ENCODE data around the gene PGS1. TPM values are rescaled to one million over a fixed set of nuclear protein-coding genes. Genes with fewer than 3 reads are reported as not detected.

The PGS1 gene
- total RNA-seq, 1 experiment from 2014 or later, result 25.7 TPM

- Mint-ChIP-seq H3K9me3 (ENCODE audit: unreplicated experiment) (no peaks in the 10 kb centered on the region), H3K36me3 (ENCODE audit: insufficient read depth, unreplicated experiment) (peaks cover 6% of the 10 kb centered on the region), H3K4me3 (ENCODE audit: unreplicated experiment) (no peak overlapping the region), H3K4me1 (ENCODE audit: insufficient read depth, unreplicated experiment) (peaks cover 45% of the 10 kb centered on the region), H3K27ac (ENCODE audit: low read depth, unreplicated experiment) (no peak overlapping the region), H3K27me3 (ENCODE audit: insufficient read depth, unreplicated experiment) (no peaks in the 10 kb centered on the region)
- ChIA-PET CTCF (no interaction called here), POLR2A (interaction anchor here (0.6 kb wide), 1 partner anchor 15 kb away, joined by 3 read pairs; no protein-coding TSS in a partner anchor)
- intact Hi-C loops (cut with micrococcal nuclease), result no loop called here
- no peak for TF ChIP-seq CTCF (IDR thresholded peaks at IDR 0.05; ENCODE audit: unreplicated experiment)
- no TSS peak for BruUV-seq (replicated peaks)
- DNase-seq (ENCODE audit: unreplicated experiment), result no peak
Measured at GRCh38 chr17:78332991-78333390, 45.5 kb upstream of the PGS1 start.

- BruUV-seq (replicated peaks), result no TSS peak
- Mint-ChIP-seq H3K36me3 (ENCODE audit: insufficient read depth, unreplicated experiment) (peaks cover 6% of the 10 kb centered on the region), H3K9me3 (ENCODE audit: unreplicated experiment) (no peaks in the 10 kb centered on the region), H3K4me1 (ENCODE audit: insufficient read depth, unreplicated experiment) (peaks cover 38% of the 10 kb centered on the region), H3K27me3 (ENCODE audit: insufficient read depth, unreplicated experiment) (no peaks in the 10 kb centered on the region), H3K4me3 (ENCODE audit: unreplicated experiment) (no peak overlapping the region), H3K27ac (ENCODE audit: low read depth, unreplicated experiment) (no peak overlapping the region)
- CTCF ChIA-PET, result interaction anchor here (0.7 to 1.4 kb wide), 4 partner anchors 16 to 47 kb away, joined by 3 to 4 read pairs (median 3); no protein-coding TSS in a partner anchor
- no peak for DNase-seq (ENCODE audit: unreplicated experiment)
- TF ChIP-seq CTCF (IDR thresholded peaks at IDR 0.05; ENCODE audit: unreplicated experiment), result no peak
- POLR2A ChIA-PET, result interaction anchor here (0.7 to 2.3 kb wide), 5 partner anchors 9 to 26 kb away, joined by 3 to 8 read pairs (median 4); partner anchors contain the start of gene SOCS3
- intact Hi-C loops (cut with micrococcal nuclease), result no loop called here
Measured at GRCh38 chr17:78335209-78335608, 43.2 kb upstream of the PGS1 start.

- H3K4me3 Mint-ChIP-seq (ENCODE audit: unreplicated experiment), result no peak overlapping the region
Measured at GRCh38 chr17:78337244-78338109, 41.0 kb upstream of the PGS1 start.

More at GRCh38 chr17:78337244-78338109, 41.0 kb upstream of the PGS1 start:
- ChIA-PET CTCF (interaction anchor here (0.6 kb wide), 1 partner anchor 87 kb away, joined by 5 read pairs; no protein-coding TSS in a partner anchor), POLR2A (no interaction called here)
- no TSS peak for BruUV-seq (replicated peaks)
- TF ChIP-seq CTCF (IDR thresholded peaks at IDR 0.05; ENCODE audit: unreplicated experiment), result no peak
- Mint-ChIP-seq H3K27me3 (ENCODE audit: insufficient read depth, unreplicated experiment) (no peaks in the 10 kb centered on the region), H3K4me1 (ENCODE audit: insufficient read depth, unreplicated experiment) (peaks cover 35% of the 10 kb centered on the region), H3K27ac (ENCODE audit: low read depth, unreplicated experiment) (no peak overlapping the region), H3K36me3 (ENCODE audit: insufficient read depth, unreplicated experiment) (no peaks in the 10 kb centered on the region), H3K9me3 (ENCODE audit: unreplicated experiment) (no peaks in the 10 kb centered on the region)
- intact Hi-C loops (cut with micrococcal nuclease), result no loop called here
- peak; percentile 94 for DNase-seq (ENCODE audit: unreplicated experiment)
